Neuronal stem cell (in vitro differentiated cells): Measurements from ENCODE around the gene AKAP17A. TPM values are rescaled to one million over a fixed set of nuclear protein-coding genes. Genes with fewer than 3 reads are reported as not detected.

Experiments used
- DNase-seq: peaks from one replicate; pipeline ENCODE4 v3.0.0-alpha.2; 2013; ENCODE audit warnings: low spot score
- H2AFZ ChIP-seq: one replicate; pipeline ENCODE4 v1.6.1; 2013; ENCODE audit warnings: mild to moderate bottlenecking, low read length, inconsistent platforms
- H2AK5ac ChIP-seq: 2 replicates; pipeline ENCODE4 v1.6.1; 2013; ENCODE audit warnings: low read depth, mild to moderate bottlenecking, inconsistent platforms, low read length, moderate library complexity, mixed read lengths
- H2BK120ac ChIP-seq: 2 replicates; pipeline ENCODE4 v1.6.1; 2013; ENCODE audit warnings: low read depth, mild to moderate bottlenecking, inconsistent platforms, low read length, moderate library complexity, mixed read lengths
- H2BK12ac ChIP-seq: one replicate; pipeline ENCODE4 v1.6.1; 2013; ENCODE audit warnings: low read length, inconsistent platforms
- H2BK15ac ChIP-seq: 2 replicates; pipeline ENCODE4 v1.6.1; 2013; ENCODE audit warnings: mild to moderate bottlenecking, low read length, inconsistent platforms, mixed read lengths
- H2BK5ac ChIP-seq: one replicate; pipeline ENCODE4 v1.6.1; 2013; ENCODE audit warnings: inconsistent platforms, mild to moderate bottlenecking, low read length, moderate library complexity
- H3K14ac ChIP-seq: one replicate; pipeline ENCODE4 v1.6.1; 2013; ENCODE audit warnings: low read length, inconsistent platforms
- H3K18ac ChIP-seq: 2 replicates; pipeline ENCODE4 v1.6.1; 2013; ENCODE audit warnings: low read length, inconsistent platforms
- H3K23ac ChIP-seq: 2 replicates; pipeline ENCODE4 v1.6.1; 2013; ENCODE audit warnings: low read depth, mild to moderate bottlenecking, mixed read lengths, low read length, inconsistent platforms; ENCODE audit not compliant: poor library complexity
- H3K27ac ChIP-seq: replicated peaks from 3 replicates; pipeline ENCODE4 v1.5.1; 2013; ENCODE audit warnings: low read length, inconsistent platforms
- H3K27me3 ChIP-seq, 3 experiments: 2 replicates each; pipeline ENCODE4 v1.6.1; 2013; ENCODE audit warnings: low read length in 3 of 3, mild to moderate bottlenecking in 2 of 3, inconsistent platforms in 1 of 3, low read depth in 1 of 3, mixed read lengths in 1 of 3, moderate library complexity in 1 of 3; ENCODE audit not compliant: control insufficient read depth in 3 of 3, insufficient read depth in 3 of 3
- H3K36me3 ChIP-seq, 2 donors: replicated peaks in 1 of 2; 2 replicates each; pipeline ENCODE4 v1.6.1; 2013; ENCODE audit warnings: low read length in 2 of 2; ENCODE audit not compliant: control insufficient read depth in 2 of 2, insufficient read depth in 2 of 2
- H3K4ac ChIP-seq: 2 replicates; pipeline ENCODE4 v1.6.1; 2013; ENCODE audit warnings: inconsistent platforms, mild to moderate bottlenecking, low read length, moderate library complexity
- H3K4me1 ChIP-seq, 2 donors: 1 replicate in 1 of 2; 2 replicates in 1 of 2; pipeline ENCODE4 v1.6.1; 2013; ENCODE audit warnings: low read length in 2 of 2, low read depth in 1 of 2; ENCODE audit not compliant: control insufficient read depth in 2 of 2, insufficient read depth in 1 of 2
- H3K4me2 ChIP-seq: one replicate; pipeline ENCODE4 v1.6.1; 2013; ENCODE audit warnings: mild to moderate bottlenecking, low read length, inconsistent platforms; ENCODE audit not compliant: insufficient read depth, poor library complexity, severe bottlenecking
- H3K4me3 ChIP-seq, 2 donors: 2 replicates each; pipeline ENCODE4 v1.5.1; 2013; ENCODE audit warnings: low read length in 2 of 2, mild to moderate bottlenecking in 2 of 2, inconsistent platforms in 1 of 2, moderate library complexity in 1 of 2
- H3K79me1 ChIP-seq: one replicate; pipeline ENCODE4 v1.6.1; 2013; ENCODE audit warnings: low read depth, mild to moderate bottlenecking, inconsistent platforms, low read length, moderate library complexity
- H3K9ac ChIP-seq: one replicate; pipeline ENCODE4 v1.6.1; 2013; ENCODE audit warnings: mild to moderate bottlenecking, low read depth, low read length, inconsistent platforms; ENCODE audit not compliant: poor library complexity
- H3K9me3 ChIP-seq, 2 donors: replicated peaks in 1 of 2; 2 replicates each; pipeline versions ENCODE3 to v1.6.1; 2013; ENCODE audit warnings: low read length in 2 of 2, mild to moderate bottlenecking in 2 of 2, inconsistent platforms in 1 of 2, low read depth in 1 of 2, mixed read lengths in 1 of 2, moderate library complexity in 1 of 2; ENCODE audit not compliant: control insufficient read depth in 2 of 2, insufficient read depth in 1 of 2
- H4K8ac ChIP-seq: one replicate; pipeline ENCODE4 v1.6.1; 2013; ENCODE audit warnings: low read depth, mild to moderate bottlenecking, inconsistent platforms, low read length, moderate library complexity
- H4K91ac ChIP-seq: one replicate; pipeline ENCODE4 v1.6.1; 2013; ENCODE audit warnings: low read length, low read depth, mild to moderate bottlenecking, inconsistent platforms; ENCODE audit not compliant: poor library complexity
- WGBS, 2 donors: extraction: QIAGEN DNeasy Blood & Tissue Kit; methylation state at CpG; one replicate each; pipeline ENCODE4 v1.1.7; 2013; ENCODE audit warnings: missing lambda C conversion rate in 2 of 2, mixed read lengths in 1 of 2; ENCODE audit not compliant: insufficient read length in 2 of 2, insufficient replicate concordance in 1 of 2; ENCODE audit errors: extremely low coverage in 2 of 2; 5-methylcytosine and 5-hydroxymethylcytosine counted together
- polyA plus RNA-seq, 2 experiments: library from polyadenylated mRNA; stranded (reverse); fragments of 200-250 nt; gene quantifications; one replicate each; pipeline ENCODE4 v1.2.3, GENCODE V29; 2013

Gene AKAP17A, protein sequence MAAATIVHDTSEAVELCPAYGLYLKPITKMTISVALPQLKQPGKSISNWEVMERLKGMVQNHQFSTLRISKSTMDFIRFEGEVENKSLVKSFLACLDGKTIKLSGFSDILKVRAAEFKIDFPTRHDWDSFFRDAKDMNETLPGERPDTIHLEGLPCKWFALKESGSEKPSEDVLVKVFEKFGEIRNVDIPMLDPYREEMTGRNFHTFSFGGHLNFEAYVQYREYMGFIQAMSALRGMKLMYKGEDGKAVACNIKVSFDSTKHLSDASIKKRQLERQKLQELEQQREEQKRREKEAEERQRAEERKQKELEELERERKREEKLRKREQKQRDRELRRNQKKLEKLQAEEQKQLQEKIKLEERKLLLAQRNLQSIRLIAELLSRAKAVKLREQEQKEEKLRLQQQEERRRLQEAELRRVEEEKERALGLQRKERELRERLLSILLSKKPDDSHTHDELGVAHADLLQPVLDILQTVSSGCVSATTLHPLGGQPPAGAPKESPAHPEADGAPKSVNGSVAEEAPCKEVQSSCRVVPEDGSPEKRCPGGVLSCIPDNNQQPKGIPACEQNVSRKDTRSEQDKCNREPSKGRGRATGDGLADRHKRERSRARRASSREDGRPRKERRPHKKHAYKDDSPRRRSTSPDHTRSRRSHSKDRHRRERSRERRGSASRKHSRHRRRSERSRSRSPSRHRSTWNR
- 24.9 TPM for polyA plus RNA-seq (2013, experiment 1 of 2)
- polyA plus RNA-seq (2013, experiment 2 of 2), result 23.8 TPM

DNA sequence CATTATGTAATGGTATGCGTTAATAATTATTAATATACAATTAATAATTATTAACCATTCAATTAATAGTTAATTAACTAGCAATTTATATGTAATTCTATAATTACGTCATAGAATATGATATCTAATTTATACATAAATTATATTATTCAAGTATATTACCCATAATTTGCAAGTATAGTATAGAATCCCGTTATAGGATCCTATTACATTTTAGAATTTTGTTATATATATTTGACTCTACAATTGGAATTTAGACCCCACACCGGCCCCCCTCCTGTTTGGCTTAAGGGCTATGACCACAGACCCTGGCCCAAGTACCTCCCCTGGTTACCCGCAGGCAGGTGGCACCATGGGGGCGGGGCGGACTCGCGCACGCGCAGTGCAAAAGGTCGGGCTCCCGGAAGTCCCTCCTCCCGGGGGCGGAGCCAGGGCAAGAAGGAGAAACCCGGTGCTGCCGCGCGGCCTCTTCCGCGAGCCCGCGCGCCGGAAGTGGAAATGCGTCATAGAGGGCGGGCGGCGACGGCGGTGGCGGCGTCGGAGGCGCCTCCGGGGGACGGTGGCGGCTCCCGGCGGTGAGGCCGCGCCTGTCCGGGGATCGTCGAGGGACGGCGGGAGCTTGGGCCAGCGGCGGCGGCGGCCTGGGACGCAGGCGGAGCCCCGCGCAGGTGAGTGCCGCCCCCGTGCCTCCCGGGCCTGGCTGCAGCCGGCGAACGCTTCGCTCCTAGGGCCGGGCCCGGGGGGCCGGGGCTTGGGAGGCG, at the start of gene AKAP17A:
Gene AKAP17A, plus strand, starts transcription at position 503 of the 761 bp plus-strand sequence. CDS start 1,859 bp downstream, outside the sequence.
- Histone ChIP-seq H3K36me3 (peaks cover 27 to 34% of the 10 kb centered on the region in 2 donors), H3K27me3 (no peaks in the 10 kb centered on the region), H2AFZ (peak within 1 kb of the TSS; percentile 84), H2BK5ac (peak within 1 kb of the TSS; percentile 93), H3K9me3 (peaks cover 0 to 2% of the 10 kb centered on the region in 2 donors), H2BK120ac (no peak within 1 kb of the TSS), H2AK5ac (peak within 1 kb of the TSS; percentile 84), H3K27ac (no peak within 1 kb of the TSS), H2BK12ac (no peak within 1 kb of the TSS), H3K14ac (peak within 1 kb of the TSS; percentile 38), H4K8ac (no peak within 1 kb of the TSS), H3K4me1 (peaks cover 3 to 5% of the 10 kb centered on the region in 2 donors), H3K18ac (peak within 1 kb of the TSS; percentile 83), H3K4me2 (peak within 1 kb of the TSS; percentile 97), H3K23ac (peak within 1 kb of the TSS; percentile 65), H2BK15ac (no peak within 1 kb of the TSS), H3K9ac (peak within 1 kb of the TSS; percentile 95), H3K4me3 (peak within 1 kb of the TSS; percentile 95 to 98), H4K91ac (no peak within 1 kb of the TSS), H3K79me1 (peaks cover 30% of the 10 kb centered on the region), H3K4ac (no peak within 1 kb of the TSS)
- WGBS, 2 donors, result no CpG with 5 or more reads among the region's 66 CpGs
- DNase-seq, result peak; percentile 94

DNA sequence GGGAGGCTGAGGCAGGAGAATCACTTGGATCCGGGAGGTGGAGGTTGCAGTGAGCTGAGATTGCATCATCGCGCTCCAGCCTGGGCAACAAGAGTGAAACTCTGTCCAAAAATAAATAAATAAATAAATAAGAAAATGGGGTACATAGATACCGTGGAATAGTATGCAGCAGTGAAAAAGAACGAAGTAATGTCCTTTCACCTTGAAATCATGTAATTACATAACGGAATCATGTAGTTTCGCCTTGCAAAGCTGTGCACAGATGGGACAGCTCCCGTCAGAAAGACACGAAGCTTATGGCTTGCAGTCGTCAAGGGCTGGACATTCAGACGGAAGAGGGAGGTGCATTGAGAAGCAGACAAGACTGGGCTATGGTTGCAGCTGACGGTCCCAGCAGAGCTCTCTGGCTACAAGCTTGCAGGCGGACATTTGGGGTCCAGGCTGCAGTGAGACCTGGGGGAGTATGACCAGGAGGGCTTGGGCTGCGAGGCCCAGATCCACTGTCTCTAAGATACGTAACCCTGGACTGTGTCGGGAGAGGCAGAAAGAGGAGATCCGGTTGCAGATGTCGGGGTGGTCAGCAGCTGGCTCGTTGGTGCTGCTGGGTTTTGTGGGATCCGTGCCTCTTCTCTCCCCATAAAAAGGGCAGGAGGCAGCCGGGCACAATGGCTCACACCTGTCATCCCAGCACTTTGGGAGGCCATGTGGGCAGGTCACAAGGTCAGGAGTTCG, 48.2 kb upstream of the AKAP17A start:
- Histone ChIP-seq H3K27ac (no peak overlapping the region), H3K79me1 (no peaks in the 10 kb centered on the region), H2BK12ac (no peak overlapping the region), H3K18ac (no peak overlapping the region), H3K9ac (no peak overlapping the region), H3K4me2 (no peak overlapping the region), H2AFZ (no peak overlapping the region), H2BK5ac (no peak overlapping the region), H3K4ac (no peak overlapping the region), H2BK15ac (no peak overlapping the region), H4K8ac (no peak overlapping the region), H2AK5ac (no peak overlapping the region), H3K27me3 (no peaks in the 10 kb centered on the region), H3K9me3 (no peaks in the 10 kb centered on the region), H3K4me3 (no peak overlapping the region), H2BK120ac (no peak overlapping the region), H3K14ac (no peak overlapping the region), H3K4me1 (no peaks in the 10 kb centered on the region), H3K36me3 (no peaks in the 10 kb centered on the region), H4K91ac (no peak overlapping the region), H3K23ac (no peak overlapping the region)
- whole genome bisulfite sequencing, 2 donors, result no CpG with 5 or more reads among the region's 22 CpGs
- no peak for DNase-seq

DNA sequence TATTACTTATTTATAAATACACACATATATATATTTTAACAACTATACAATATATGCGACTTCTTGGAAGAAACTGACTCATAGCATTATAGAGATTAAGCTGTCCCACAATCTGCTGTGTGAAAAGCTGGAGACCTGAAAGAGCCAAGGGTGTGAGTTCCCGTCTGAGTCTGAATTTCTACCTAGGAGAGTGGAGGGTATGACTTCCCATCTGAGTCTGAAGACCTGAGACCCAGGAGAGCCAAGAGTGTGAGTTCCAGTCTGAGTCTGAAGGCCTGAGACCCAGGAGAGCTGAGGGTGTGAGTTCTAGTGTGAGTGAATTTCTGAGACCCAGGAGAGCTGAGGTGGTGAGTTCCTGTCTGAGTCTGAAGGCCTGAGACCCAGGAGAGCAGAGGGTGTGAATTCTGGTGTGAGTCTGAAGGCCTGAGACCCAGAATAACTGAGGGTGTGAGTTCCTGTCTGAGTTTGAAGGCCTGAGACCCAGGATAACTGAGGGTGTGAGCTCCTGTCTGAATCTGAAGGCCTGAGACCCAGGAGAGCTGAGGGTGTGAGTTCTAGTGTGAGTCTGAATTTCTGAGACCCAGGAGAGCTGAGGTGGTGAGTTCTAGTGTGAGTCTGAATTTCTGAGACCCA, 45.5 kb upstream of the AKAP17A start:
- H3K9ac ChIP-seq, result no peak overlapping the region
- no peaks in the 10 kb centered on the region for H3K9me3 ChIP-seq
- no peak overlapping the region for H2BK5ac ChIP-seq
- H3K14ac ChIP-seq, result no peak overlapping the region
- H3K18ac ChIP-seq, result no peak overlapping the region
- no peak overlapping the region for H3K4me3 ChIP-seq
- no peak overlapping the region for H2BK15ac ChIP-seq
- H3K4me1 ChIP-seq, result no peaks in the 10 kb centered on the region
- H4K8ac ChIP-seq, result no peak overlapping the region
- no peak overlapping the region for H4K91ac ChIP-seq
- no peaks in the 10 kb centered on the region for H3K79me1 ChIP-seq
- no CpG with 5 or more reads among the region's 2 CpGs for WGBS, 2 donors
- no peaks in the 10 kb centered on the region for H3K27me3 ChIP-seq
- no peak overlapping the region for H2BK120ac ChIP-seq
- no peaks in the 10 kb centered on the region for H3K36me3 ChIP-seq
- H2AFZ ChIP-seq, result no peak overlapping the region
- no peak overlapping the region for H3K4me2 ChIP-seq
- no peak overlapping the region for H3K23ac ChIP-seq
- DNase-seq, result no peak
- no peak overlapping the region for H3K27ac ChIP-seq
- H2AK5ac ChIP-seq, result no peak overlapping the region
- H2BK12ac ChIP-seq, result no peak overlapping the region
- H3K4ac ChIP-seq, result no peak overlapping the region
